Activated T-helper 17 cell treated with anti-CD3 and anti-CD28 coated beads, Interleukin-2, amount 50 U/mL, for 72 hours (primary cell): ENCODE measurements around the gene MYH9. TPM values are rescaled to one million over a fixed set of nuclear protein-coding genes. Genes with fewer than 3 reads are reported as not detected.
"Not testable (repeated sequence)": the region's sequence is repeated elsewhere in the genome, so short reads cannot be mapped to it uniquely, and the experiment has no call there.

ENCODE experiments used
- ATAC-seq: fragments of 150-1000 bp; cut with Tn5 transposase; replicated peaks from 2 replicates; pipeline ENCODE4 v1.10.0; 2021; ENCODE audit warnings: mild to moderate bottlenecking, moderate library complexity
- H3K27ac Mint-ChIP-seq: one replicate; pipeline ENCODE4 v1.8.0; 2022; ENCODE audit warnings: mixed read lengths
- H3K27me3 Mint-ChIP-seq: one replicate; pipeline ENCODE4 v1.8.0; 2022; ENCODE audit warnings: mixed read lengths
- H3K36me3 Mint-ChIP-seq: one replicate; pipeline ENCODE4 v1.8.0; 2022; ENCODE audit warnings: low read depth, mild to moderate bottlenecking, mixed read lengths
- H3K4me1 Mint-ChIP-seq: one replicate; pipeline ENCODE4 v1.8.0; 2022; ENCODE audit warnings: mixed read lengths
- H3K4me3 Mint-ChIP-seq: one replicate; pipeline ENCODE4 v1.8.0; 2022; ENCODE audit warnings: mild to moderate bottlenecking, mixed read lengths
- H3K9me3 Mint-ChIP-seq: one replicate; pipeline ENCODE4 v1.8.0; 2022; ENCODE audit warnings: mixed read lengths
- total RNA-seq, 2 donors: library from RNA; stranded (reverse); gene quantifications; one replicate each; pipeline ENCODE4 v1.2.3, GENCODE V29; 2022

The MYH9 gene
- 100 to 1,000 TPM; 782 to 800 TPM for total RNA-seq

- Mint-ChIP-seq H3K4me1 (peaks cover 9% of the 10 kb centered on the region), H3K27me3 (no peaks in the 10 kb centered on the region), H3K4me3 (peak within 1 kb of the TSS; percentile 100), H3K9me3 (no peaks in the 10 kb centered on the region), H3K27ac (peak within 1 kb of the TSS; percentile 99), H3K36me3 (peaks cover 39% of the 10 kb centered on the region)
- peak; percentile 78 for ATAC-seq
Observed at GRCh38 chr22:36387959-36388726, at the start of gene MYH9. MYH9 (minus strand) TSS chr22:36387967; CDS start chr22:36349236, 38,731 bp downstream.

- peak overlapping the region; percentile 84 for H3K27ac Mint-ChIP-seq
- peak overlapping the region; percentile 77 for H3K4me3 Mint-ChIP-seq
- ATAC-seq = peak; percentile 78
- no peaks in the 10 kb centered on the region for H3K36me3 Mint-ChIP-seq
- no peaks in the 10 kb centered on the region for H3K27me3 Mint-ChIP-seq
- H3K4me1 Mint-ChIP-seq = peaks cover 26% of the 10 kb centered on the region
- H3K9me3 Mint-ChIP-seq = no peaks in the 10 kb centered on the region
Observed at GRCh38 chr22:36435516-36436415, 48.0 kb upstream of the MYH9 start.

- H3K9me3 Mint-ChIP-seq = no peaks in the 10 kb centered on the region
- no peak for ATAC-seq
- H3K27ac Mint-ChIP-seq = peak overlapping the region; percentile 84
- no peaks in the 10 kb centered on the region for H3K36me3 Mint-ChIP-seq
- peaks cover 18% of the 10 kb centered on the region for H3K4me1 Mint-ChIP-seq
- H3K27me3 Mint-ChIP-seq = no peaks in the 10 kb centered on the region
- peak overlapping the region; percentile 77 for H3K4me3 Mint-ChIP-seq
Observed at GRCh38 chr22:36433318-36434231, 45.8 kb upstream of the MYH9 start.

- H3K4me1 Mint-ChIP-seq = peaks cover 18% of the 10 kb centered on the region
- H3K27ac Mint-ChIP-seq = no peak overlapping the region
- ATAC-seq = no peak
- no peaks in the 10 kb centered on the region for H3K27me3 Mint-ChIP-seq
- no peaks in the 10 kb centered on the region for H3K36me3 Mint-ChIP-seq
- no peak overlapping the region for H3K4me3 Mint-ChIP-seq
- H3K9me3 Mint-ChIP-seq = no peaks in the 10 kb centered on the region
Observed at GRCh38 chr22:36432592-36433317, 45.0 kb upstream of the MYH9 start.

- Mint-ChIP-seq H3K4me1 (peaks cover 18% of the 10 kb centered on the region), H3K36me3 (no peaks in the 10 kb centered on the region), H3K27ac (no peak overlapping the region), H3K27me3 (no peaks in the 10 kb centered on the region), H3K9me3 (no peaks in the 10 kb centered on the region), H3K4me3 (no peak overlapping the region)
- no peak for ATAC-seq
Observed at GRCh38 chr22:36431977-36432376, 44.2 kb upstream of the MYH9 start.

- H3K36me3 Mint-ChIP-seq = no peaks in the 10 kb centered on the region
- no peak overlapping the region for H3K4me3 Mint-ChIP-seq
- peaks cover 16% of the 10 kb centered on the region for H3K4me1 Mint-ChIP-seq
- no peaks in the 10 kb centered on the region for H3K27me3 Mint-ChIP-seq
- no peaks in the 10 kb centered on the region for H3K9me3 Mint-ChIP-seq
- no peak overlapping the region for H3K27ac Mint-ChIP-seq
- no peak for ATAC-seq
Observed at GRCh38 chr22:36430863-36431262, 43.1 kb upstream of the MYH9 start.

GRCh38 chr22:36427952-36428351 is 40.2 kb upstream of the MYH9 start:
- H3K27ac Mint-ChIP-seq, H3K9me3 Mint-ChIP-seq, H3K27me3 Mint-ChIP-seq, H3K4me3 Mint-ChIP-seq, H3K36me3 Mint-ChIP-seq, ATAC-seq: not testable (repeated sequence)
- peaks cover 20% of the 10 kb centered on the region for H3K4me1 Mint-ChIP-seq

- Mint-ChIP-seq H3K36me3 (no peaks in the 10 kb centered on the region), H3K4me1 (peaks cover 20% of the 10 kb centered on the region), H3K9me3 (no peaks in the 10 kb centered on the region), H3K27me3 (no peaks in the 10 kb centered on the region), H3K27ac (peak overlapping the region; percentile 84), H3K4me3 (peak overlapping the region; percentile 50)
- ATAC-seq = peak; percentile 86
Observed at GRCh38 chr22:36425977-36426523, 38.3 kb upstream of the MYH9 start.

- Mint-ChIP-seq H3K4me1 (peaks cover 20% of the 10 kb centered on the region), H3K27ac (peak overlapping the region; percentile 84), H3K36me3 (no peaks in the 10 kb centered on the region), H3K9me3 (no peaks in the 10 kb centered on the region), H3K4me3 (peak overlapping the region; percentile 50), H3K27me3 (no peaks in the 10 kb centered on the region)
- ATAC-seq = no peak
Observed at GRCh38 chr22:36424901-36425579, 37.3 kb upstream of the MYH9 start.

GRCh38 chr22:36424466-36424865 is 36.7 kb upstream of the MYH9 start:
- H3K36me3 Mint-ChIP-seq, H3K4me3 Mint-ChIP-seq, H3K27me3 Mint-ChIP-seq, H3K9me3 Mint-ChIP-seq: not testable (repeated sequence)
- ATAC-seq = peak; percentile 51
- H3K4me1 Mint-ChIP-seq = peaks cover 20% of the 10 kb centered on the region
- peak overlapping the region; percentile 84 for H3K27ac Mint-ChIP-seq

GRCh38 chr22:36423461-36424404 is 36.0 kb upstream of the MYH9 start:
- no peak overlapping the region for H3K4me3 Mint-ChIP-seq

GRCh38 chr22:36422287-36423014 is 34.7 kb upstream of the MYH9 start:
- ATAC-seq = no peak
- Mint-ChIP-seq H3K27me3 (no peaks in the 10 kb centered on the region), H3K36me3 (no peaks in the 10 kb centered on the region), H3K27ac (no peak overlapping the region), H3K4me3 (no peak overlapping the region), H3K9me3 (no peaks in the 10 kb centered on the region), H3K4me1 (peaks cover 20% of the 10 kb centered on the region)

More at GRCh38 chr22:36423461-36424404, 36.0 kb upstream of the MYH9 start:
- peaks cover 20% of the 10 kb centered on the region for H3K4me1 Mint-ChIP-seq
- ATAC-seq = no peak
- H3K27ac Mint-ChIP-seq = no peak overlapping the region
- H3K27me3 Mint-ChIP-seq = no peaks in the 10 kb centered on the region
- H3K9me3 Mint-ChIP-seq = no peaks in the 10 kb centered on the region
- no peaks in the 10 kb centered on the region for H3K36me3 Mint-ChIP-seq
